Stimulated activated CD8-positive, alpha-beta memory T cell treated with anti-CD3 and anti-CD28 coated beads, Interleukin-12 subunit alpha, Interleukin-12 subunit beta, amount 100 ng/mL, for 4 hours (primary cell): Measurements from ENCODE around the gene PSAT1.

ENCODE experiments used
- DNase-seq: peaks from one replicate; pipeline ENCODE4 v3.0.0-alpha.2; 2020; ENCODE audit warnings: low read depth

The PSAT1 gene

GRCh38 chr9:78316166-78316892 lies 19.4 kb downstream of the PSAT1 start:
- no peak for DNase-seq

- no peak for DNase-seq
Observed at GRCh38 chr9:78319197-78320029, 22.5 kb downstream of the PSAT1 start.

- DNase-seq: no peak
Observed at GRCh38 chr9:78320030-78320693, 23.2 kb downstream of the PSAT1 start.

GRCh38 chr9:78320875-78321496 lies 24.1 kb downstream of the PSAT1 start:
- DNase-seq: no peak

GRCh38 chr9:78321505-78321904 lies 24.6 kb downstream of the PSAT1 start:
- DNase-seq: no peak

GRCh38 chr9:78324068-78324650 lies 27.2 kb downstream of the PSAT1 start:
- no peak for DNase-seq

- DNase-seq: no peak
Observed at GRCh38 chr9:78324682-78325081, 27.8 kb downstream of the PSAT1 start.

- no peak for DNase-seq
Observed at GRCh38 chr9:78325343-78325742, 28.4 kb downstream of the PSAT1 start.

- DNase-seq: no peak
Observed at GRCh38 chr9:78325846-78326360, 29.0 kb downstream of the PSAT1 start.

- no peak for DNase-seq
Observed at GRCh38 chr9:78326564-78326963, 29.6 kb downstream of the PSAT1 start.

GRCh38 chr9:78332381-78332780 lies 35.5 kb downstream of the PSAT1 start:
- no peak for DNase-seq

GRCh38 chr9:78348848-78349247 lies 51.9 kb downstream of the PSAT1 start:
- no peak for DNase-seq

- DNase-seq: no peak
Observed at GRCh38 chr9:78351816-78352215, 54.9 kb downstream of the PSAT1 start.

- DNase-seq: no peak
Observed at GRCh38 chr9:78354324-78354973, 57.5 kb downstream of the PSAT1 start.

GRCh38 chr9:78354989-78355388 lies 58.1 kb downstream of the PSAT1 start:
- DNase-seq: no peak

GRCh38 chr9:78356634-78357033 lies 59.7 kb downstream of the PSAT1 start:
- DNase-seq: no peak

GRCh38 chr9:78357165-78357873 lies 60.4 kb downstream of the PSAT1 start:
- DNase-seq: no peak

- DNase-seq: no peak
Observed at GRCh38 chr9:78358329-78359051, 61.6 kb downstream of the PSAT1 start.

GRCh38 chr9:78363221-78363620 lies 66.3 kb downstream of the PSAT1 start:
- no peak for DNase-seq
